Activated CD4-positive, alpha-beta T cell treated with anti-CD3 and anti-CD28 coated beads for 36 hours (primary cell): ENCODE results near the gene CLASP1. TPM values are rescaled to one million over a fixed set of nuclear protein-coding genes. Genes with fewer than 3 reads are reported as not detected.

Source experiments
- ATAC-seq: fragments of 200-7000 bp; cut with Tn5 transposase; one replicate; pipeline ENCODE4 v1.10.0; 2021; ENCODE audit warnings: mild to moderate bottlenecking, moderate library complexity
- CTCF ChIA-PET: fragments of 350-600 bp; sonication (Branson Sonifier 250); formaldehyde crosslinking; loops from one replicate; lab custom pipeline; 2021; ENCODE audit warnings: antibody characterized with exemption; lab: Charles Lee
- POLR2A ChIA-PET: fragments of 350-600 bp; sonication (Branson Sonifier 250); formaldehyde crosslinking; loops from one replicate; lab custom pipeline; 2021; ENCODE audit warnings: antibody characterized with exemption, inconsistent platforms; lab: Charles Lee
- DNase-seq: peaks from one replicate; pipeline ENCODE4 v3.0.0-alpha.2; 2020
- H3K27ac Mint-ChIP-seq: one replicate; pipeline ENCODE4 v1.8.0; 2021; ENCODE audit warnings: mixed read lengths
- H3K27me3 Mint-ChIP-seq: one replicate; pipeline ENCODE4 v1.8.0; 2021; ENCODE audit warnings: mixed read lengths
- H3K36me3 Mint-ChIP-seq: one replicate; pipeline ENCODE4 v1.8.0; 2021; ENCODE audit warnings: low read depth, mixed read lengths
- H3K4me1 Mint-ChIP-seq: one replicate; pipeline ENCODE4 v1.8.0; 2021; ENCODE audit warnings: mixed read lengths
- H3K4me3 Mint-ChIP-seq: one replicate; pipeline ENCODE4 v1.8.0; 2021; ENCODE audit warnings: mild to moderate bottlenecking, moderate library complexity, mixed read lengths
- H3K9me3 Mint-ChIP-seq: one replicate; pipeline ENCODE4 v1.8.0; 2021; ENCODE audit warnings: low read depth, mixed read lengths
- intact Hi-C, 2 experiments: fragments of 100-400 bp; cut with DNase I in 1 of 2; cut with micrococcal nuclease in 1 of 2; formaldehyde crosslinking; loops; one replicate each; pipeline versions ENCODE4 v1.14.2 to v1.15.1; 2022 to 2024; cut with DNase I, micrococcal nuclease
- total RNA-seq, 2 experiments: library from RNA; stranded (reverse); gene quantifications; one replicate each; pipeline ENCODE4 v1.2.3, GENCODE V29; 2021

CLASP1 gene
- total RNA-seq, 2 experiments from 2014 or later, result 56.8 to 75.6 TPM

DNA sequence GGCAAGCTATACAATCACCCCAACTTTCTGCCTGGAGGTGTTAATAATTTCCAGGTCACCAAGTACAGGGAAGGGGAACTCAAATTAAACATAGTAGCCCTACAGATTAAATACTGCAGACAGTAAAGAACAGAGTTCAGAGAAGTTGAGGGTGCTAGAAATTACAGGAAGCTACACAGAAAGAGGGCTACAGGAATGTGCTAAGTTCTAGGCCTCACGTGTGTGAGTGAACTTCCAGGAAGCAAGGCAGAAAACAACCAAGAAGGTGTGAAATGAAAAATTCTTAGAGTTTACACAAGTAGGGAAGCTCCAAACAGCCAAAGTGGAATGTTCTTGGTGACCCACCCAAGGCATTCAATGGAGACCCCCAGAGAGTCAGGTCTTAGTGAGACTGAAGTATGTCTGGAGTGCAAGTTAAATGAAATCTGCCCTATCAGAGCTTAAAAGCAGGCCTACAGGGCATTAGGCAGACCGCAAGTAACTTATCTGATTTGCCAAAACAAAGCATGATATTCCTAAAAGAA lies 176.7 kb downstream of the CLASP1 start:
- Mint-ChIP-seq H3K4me1 (peaks cover 22% of the 10 kb centered on the region), H3K36me3 (peaks cover 35% of the 10 kb centered on the region), H3K27me3 (no peaks in the 10 kb centered on the region), H3K9me3 (no peaks in the 10 kb centered on the region), H3K27ac (no peak overlapping the region), H3K4me3 (no peak overlapping the region)
- ATAC-seq, result no peak
- POLR2A ChIA-PET, result interaction anchor here (0.6 kb wide), 1 partner anchor 28 kb away, joined by 3 read pairs; no protein-coding TSS in a partner anchor
- intact Hi-C loops, result no loop called here
- DNase-seq, result no peak
- CTCF ChIA-PET, result interaction anchor here (0.8 kb wide), 1 partner anchor 17 kb away, joined by 3 read pairs; no protein-coding TSS in a partner anchor

DNA sequence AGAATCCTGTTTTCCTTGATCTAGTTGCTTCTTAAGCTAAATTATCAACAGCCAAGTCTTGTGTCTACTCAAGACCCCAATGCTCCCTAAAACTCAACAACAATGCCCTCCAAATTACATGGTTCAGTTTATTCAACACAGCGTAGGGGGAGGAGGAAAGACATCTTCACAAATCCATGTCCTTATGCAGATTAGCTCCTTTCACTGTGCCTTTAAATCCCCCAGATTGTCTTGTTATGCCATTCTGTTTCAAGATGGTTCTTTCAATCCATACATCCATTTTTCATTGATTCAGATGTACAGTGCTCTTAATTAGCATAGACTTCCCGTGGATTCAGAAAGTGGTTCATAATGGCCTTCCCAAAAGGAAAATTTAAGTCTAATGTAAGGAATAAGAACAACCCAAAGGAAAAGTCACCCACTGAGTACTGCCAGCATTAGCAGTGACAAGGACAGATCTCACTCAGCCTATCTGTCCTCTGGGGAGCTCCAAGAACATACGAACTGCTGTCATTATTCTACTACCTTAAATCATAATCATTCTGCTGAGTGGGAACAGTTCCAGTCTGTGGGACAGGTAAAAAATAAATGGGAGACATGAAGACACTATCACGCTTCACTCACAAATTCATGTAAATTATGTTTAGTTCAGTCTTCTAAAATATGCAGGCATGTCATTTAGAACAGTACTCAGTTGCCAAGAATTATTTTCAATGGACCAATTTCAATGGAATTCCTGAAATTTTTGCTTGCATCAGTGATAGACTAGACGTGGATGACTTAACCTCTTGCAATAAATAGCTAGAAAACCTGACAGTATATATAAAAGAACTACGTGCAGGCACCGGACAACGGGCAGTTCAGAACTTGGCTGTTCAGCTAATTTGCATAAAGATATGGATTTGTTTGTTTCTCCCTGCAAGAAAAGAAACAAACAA lies 177.5 kb downstream of the CLASP1 start:
- POLR2A ChIA-PET, result interaction anchor here (0.6 kb wide), 1 partner anchor 27 kb away, joined by 3 read pairs; no protein-coding TSS in a partner anchor

DNA sequence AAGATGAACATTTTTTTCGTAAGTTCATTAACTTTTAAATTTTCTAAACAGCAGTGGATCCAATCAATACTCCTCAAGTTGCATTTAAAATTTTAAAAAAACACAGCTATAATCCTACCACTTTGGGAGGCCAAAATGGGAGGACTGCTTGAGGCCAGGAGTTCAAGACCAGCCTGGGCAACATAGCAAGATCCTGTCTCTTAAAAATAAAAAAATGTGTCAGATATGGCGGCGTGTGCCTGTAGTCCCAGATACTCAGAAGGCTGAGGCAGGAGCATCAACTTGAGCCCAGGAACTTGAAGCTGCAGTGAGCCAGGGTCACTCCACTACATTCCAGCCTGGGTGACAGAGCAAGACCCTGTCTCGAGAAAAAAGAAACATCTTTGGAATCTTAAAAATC lies 178.3 kb downstream of the CLASP1 start:
- Mint-ChIP-seq H3K4me3 (no peak overlapping the region), H3K9me3 (no peaks in the 10 kb centered on the region), H3K27ac (no peak overlapping the region), H3K36me3 (peaks cover 43% of the 10 kb centered on the region), H3K4me1 (peaks cover 12% of the 10 kb centered on the region), H3K27me3 (no peaks in the 10 kb centered on the region)
- POLR2A ChIA-PET, result no interaction called here
- DNase-seq (no peak), ATAC-seq (no peak)
- intact Hi-C loops, result no loop called here
- CTCF ChIA-PET, result interaction anchor here (1.0 kb wide), 1 partner anchor 9 kb away, joined by 3 read pairs; no protein-coding TSS in a partner anchor

More for the DNA sequence above, 177.5 kb downstream of the CLASP1 start:
- H3K4me3 Mint-ChIP-seq, result no peak overlapping the region
- no peaks in the 10 kb centered on the region for H3K9me3 Mint-ChIP-seq
- no peaks in the 10 kb centered on the region for H3K27me3 Mint-ChIP-seq
- intact Hi-C loops, result no loop called here
- H3K36me3 Mint-ChIP-seq, result peaks cover 42% of the 10 kb centered on the region
- no peak overlapping the region for H3K27ac Mint-ChIP-seq
- CTCF ChIA-PET, result interaction anchor here (0.8 to 1.0 kb wide), 2 partner anchors 8 to 16 kb away, joined by 3 read pairs; no protein-coding TSS in a partner anchor
- no peak for DNase-seq
- H3K4me1 Mint-ChIP-seq, result peaks cover 19% of the 10 kb centered on the region
- ATAC-seq, result no peak

DNA sequence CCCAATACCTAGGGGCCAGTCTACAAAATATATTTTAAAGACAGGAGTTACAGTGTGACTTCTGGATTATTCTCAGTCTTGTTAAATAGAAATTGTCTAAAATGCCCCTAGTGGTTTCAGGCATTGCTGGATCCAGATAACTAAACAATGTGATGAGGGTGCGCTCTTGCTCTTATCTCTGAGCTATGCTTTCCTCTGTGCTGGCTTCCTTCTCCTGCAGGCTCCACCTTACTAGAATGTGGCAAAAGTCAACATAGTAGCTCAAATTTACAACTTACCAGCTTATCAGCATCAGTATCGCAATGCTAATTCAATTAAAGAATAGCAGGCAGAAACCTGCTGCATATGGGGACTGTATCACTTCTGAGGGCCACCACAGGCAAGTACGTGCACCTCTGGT lies 179.9 kb downstream of the CLASP1 start:
- ATAC-seq, result no peak
- ChIA-PET CTCF (interaction anchor here (1.2 kb wide), 1 partner anchor 16 kb away, joined by 5 read pairs; no protein-coding TSS in a partner anchor), POLR2A (no interaction called here)
- Mint-ChIP-seq H3K36me3 (peaks cover 48% of the 10 kb centered on the region), H3K27ac (no peak overlapping the region), H3K9me3 (no peaks in the 10 kb centered on the region), H3K4me3 (no peak overlapping the region), H3K4me1 (peaks cover 7% of the 10 kb centered on the region), H3K27me3 (no peaks in the 10 kb centered on the region)
- no peak for DNase-seq
- intact Hi-C loops, result no loop called here

DNA sequence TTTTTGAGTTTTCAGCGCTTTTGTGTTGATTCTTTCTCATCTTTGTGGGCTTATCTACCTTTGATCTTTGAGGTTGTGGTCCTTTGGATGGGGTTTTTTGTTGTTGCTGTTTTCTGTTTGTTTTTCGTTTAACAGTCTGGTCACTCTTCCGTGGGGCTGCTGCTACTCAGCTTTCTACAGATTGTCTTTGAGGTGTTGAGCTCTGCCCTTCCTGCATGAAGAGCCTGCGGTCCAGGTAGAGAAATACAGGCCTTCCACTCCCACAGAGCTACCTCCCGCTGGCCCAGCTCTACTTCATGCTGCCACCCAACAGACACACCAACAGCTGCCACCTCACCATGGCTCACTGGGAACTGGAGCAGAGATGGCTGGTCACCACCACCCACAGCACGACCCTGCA lies 180.3 kb downstream of the CLASP1 start:
- H3K4me3 Mint-ChIP-seq, result no peak overlapping the region
- DNase-seq (no peak), ATAC-seq (no peak)
- POLR2A ChIA-PET, result no interaction called here
- no peaks in the 10 kb centered on the region for H3K9me3 Mint-ChIP-seq
- intact Hi-C loops, result no loop called here
- no peaks in the 10 kb centered on the region for H3K27me3 Mint-ChIP-seq
- peaks cover 48% of the 10 kb centered on the region for H3K36me3 Mint-ChIP-seq
- peaks cover 7% of the 10 kb centered on the region for H3K4me1 Mint-ChIP-seq
- H3K27ac Mint-ChIP-seq, result no peak overlapping the region
- CTCF ChIA-PET, result interaction anchor here (1.2 kb wide), 1 partner anchor 15 kb away, joined by 5 read pairs; no protein-coding TSS in a partner anchor

DNA sequence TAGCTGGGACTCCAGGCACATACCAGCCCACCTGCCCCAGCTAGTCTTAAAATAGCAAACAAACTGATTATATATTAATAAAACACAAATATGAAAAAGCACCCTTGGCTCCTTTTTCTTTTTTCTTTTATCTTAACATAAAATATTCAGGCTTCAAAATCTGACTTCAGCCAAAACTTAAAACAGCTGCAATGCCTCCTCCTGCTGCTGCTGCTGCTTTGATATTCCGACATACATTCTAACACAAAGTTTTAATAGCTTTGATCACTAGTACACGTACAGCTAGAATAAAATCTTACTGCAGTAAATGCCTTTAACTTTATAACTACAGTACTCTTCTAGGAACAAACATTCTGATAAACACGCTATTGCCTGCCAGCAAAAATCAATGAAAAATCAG lies 190.0 kb downstream of the CLASP1 start:
- CTCF ChIA-PET, result interaction anchor here (0.6 to 1.5 kb wide), 4 partner anchors 10 to 284 kb away, joined by 3 to 5 read pairs (median 4); no protein-coding TSS in a partner anchor
- intact Hi-C loops, result no loop called here
- Mint-ChIP-seq H3K9me3 (no peaks in the 10 kb centered on the region), H3K27ac (no peak overlapping the region), H3K4me1 (no peaks in the 10 kb centered on the region), H3K36me3 (peaks cover 31% of the 10 kb centered on the region), H3K4me3 (no peak overlapping the region), H3K27me3 (no peaks in the 10 kb centered on the region)
- DNase-seq, result no peak
- no peak for ATAC-seq
- POLR2A ChIA-PET, result interaction anchor here (0.6 kb wide), 1 partner anchor 31 kb away, joined by 3 read pairs; no protein-coding TSS in a partner anchor

DNA sequence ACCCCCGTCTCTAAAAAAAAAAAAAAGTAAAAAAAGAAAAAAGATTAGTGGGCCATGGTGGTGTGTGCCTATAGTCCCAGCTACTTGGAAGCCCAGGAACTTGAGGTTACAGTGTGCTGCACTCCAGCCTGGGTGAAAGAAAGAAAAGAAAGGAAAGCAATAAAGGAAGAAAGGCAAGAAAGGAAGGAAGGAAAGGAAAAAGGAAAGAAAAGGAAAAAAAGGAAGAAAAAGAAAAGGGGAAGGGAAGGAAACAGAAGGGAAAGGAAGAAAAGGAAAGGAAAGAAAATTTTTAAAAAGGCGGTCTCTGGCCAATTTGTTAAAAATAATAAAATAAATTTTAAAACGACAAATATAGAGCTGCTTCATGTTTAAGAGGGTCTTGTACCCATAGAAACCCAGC lies 192.9 kb downstream of the CLASP1 start:
- ChIA-PET POLR2A (no interaction called here), CTCF (interaction anchor here (1.1 kb wide), 1 partner anchor 16 kb away, joined by 3 read pairs; no protein-coding TSS in a partner anchor)
- Mint-ChIP-seq H3K4me1 (no peaks in the 10 kb centered on the region), H3K27ac (no peak overlapping the region), H3K9me3 (no peaks in the 10 kb centered on the region), H3K4me3 (no peak overlapping the region), H3K27me3 (no peaks in the 10 kb centered on the region), H3K36me3 (peaks cover 29% of the 10 kb centered on the region)
- no peak for ATAC-seq
- intact Hi-C loops, result no loop called here
- no peak for DNase-seq

DNA sequence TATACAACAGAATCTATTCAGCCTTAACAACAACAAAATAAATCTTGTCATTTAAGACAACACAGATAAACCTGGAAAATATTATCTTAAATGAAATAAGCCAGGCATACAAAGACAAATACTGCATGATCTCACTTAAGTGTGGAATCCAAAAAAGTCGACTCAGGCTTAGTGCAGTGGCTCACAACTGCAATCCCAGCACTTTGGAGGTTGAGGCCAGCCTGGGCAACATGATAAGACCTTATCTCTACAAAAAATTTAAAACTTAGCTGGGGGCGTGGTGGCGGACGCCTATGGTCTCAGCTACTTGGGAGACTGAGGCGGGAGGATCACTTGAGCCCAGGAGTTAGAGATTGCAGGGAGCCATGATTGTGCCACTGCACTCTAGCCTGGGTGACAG lies 193.8 kb downstream of the CLASP1 start:
- ChIA-PET POLR2A (no interaction called here), CTCF (interaction anchor here (1.1 kb wide), 1 partner anchor 17 kb away, joined by 3 read pairs; no protein-coding TSS in a partner anchor)
- no peak overlapping the region for H3K4me3 Mint-ChIP-seq
- H3K36me3 Mint-ChIP-seq, result peaks cover 34% of the 10 kb centered on the region
- H3K9me3 Mint-ChIP-seq, result no peaks in the 10 kb centered on the region
- H3K4me1 Mint-ChIP-seq, result no peaks in the 10 kb centered on the region
- no peak for DNase-seq
- no peak for ATAC-seq
- H3K27me3 Mint-ChIP-seq, result no peaks in the 10 kb centered on the region
- no peak overlapping the region for H3K27ac Mint-ChIP-seq
- intact Hi-C loops, result no loop called here

DNA sequence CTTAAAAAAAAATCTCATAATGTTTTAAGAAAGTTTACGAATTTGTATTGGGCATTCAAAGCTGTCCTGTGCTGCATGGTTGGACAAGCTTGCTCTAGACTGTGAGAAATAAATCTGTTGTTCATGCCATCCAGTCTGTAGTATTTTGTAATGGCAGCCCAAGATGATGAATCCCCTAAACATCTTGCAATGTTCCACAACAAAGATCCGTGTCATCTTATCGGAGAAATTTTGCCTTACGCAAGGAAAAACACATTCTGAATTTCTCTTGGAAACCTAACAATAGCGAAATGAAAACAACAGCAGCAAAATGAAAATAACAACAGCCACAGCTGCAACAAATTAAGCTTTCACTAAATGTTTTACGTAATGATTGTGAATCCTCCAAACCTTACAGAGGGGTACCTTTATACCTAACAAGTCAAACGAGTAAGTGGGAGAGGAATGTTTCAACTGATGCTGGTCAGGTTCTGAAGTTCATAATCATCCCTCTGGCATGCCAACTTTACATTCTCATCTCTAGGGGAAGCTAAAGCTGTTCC lies 194.6 kb downstream of the CLASP1 start:
- H3K4me3 Mint-ChIP-seq, result no peak overlapping the region
- no peaks in the 10 kb centered on the region for H3K4me1 Mint-ChIP-seq
- DNase-seq, result no peak
- intact Hi-C loops, result no loop called here
- ChIA-PET POLR2A (no interaction called here), CTCF (no interaction called here)
- peaks cover 36% of the 10 kb centered on the region for H3K36me3 Mint-ChIP-seq
- no peak for ATAC-seq
- no peak overlapping the region for H3K27ac Mint-ChIP-seq
- no peaks in the 10 kb centered on the region for H3K9me3 Mint-ChIP-seq
- H3K27me3 Mint-ChIP-seq, result no peaks in the 10 kb centered on the region

DNA sequence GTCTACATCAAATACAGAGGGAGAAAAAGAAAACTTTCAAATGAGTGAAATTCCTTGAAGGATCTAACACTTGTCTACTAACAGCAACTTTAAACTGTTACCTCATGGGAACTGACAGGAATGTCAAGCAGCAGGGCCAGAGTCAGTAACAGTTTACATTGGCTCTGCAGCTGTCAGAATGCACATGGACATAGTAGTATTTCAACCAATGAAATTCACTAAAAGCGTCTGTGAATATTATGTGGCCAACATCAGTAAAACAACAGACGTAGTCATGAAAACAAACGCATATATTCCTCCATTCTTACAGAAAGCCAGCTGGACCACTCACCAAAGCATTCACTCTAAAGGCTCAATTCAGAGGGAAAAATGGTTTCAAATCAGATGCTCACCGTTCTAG lies 197.9 kb downstream of the CLASP1 start:
- H3K36me3 Mint-ChIP-seq, result peaks cover 59% of the 10 kb centered on the region
- H3K27me3 Mint-ChIP-seq, result no peaks in the 10 kb centered on the region
- H3K4me3 Mint-ChIP-seq, result no peak overlapping the region
- ChIA-PET CTCF (no interaction called here), POLR2A (no interaction called here)
- no peak overlapping the region for H3K27ac Mint-ChIP-seq
- H3K9me3 Mint-ChIP-seq, result no peaks in the 10 kb centered on the region
- DNase-seq (no peak), ATAC-seq (no peak)
- intact Hi-C loops, result loop anchor here in 1 of 2 experiments (2.0 kb wide), 1 partner anchor 59 kb away; no protein-coding TSS in a partner anchor
- H3K4me1 Mint-ChIP-seq, result no peaks in the 10 kb centered on the region

DNA sequence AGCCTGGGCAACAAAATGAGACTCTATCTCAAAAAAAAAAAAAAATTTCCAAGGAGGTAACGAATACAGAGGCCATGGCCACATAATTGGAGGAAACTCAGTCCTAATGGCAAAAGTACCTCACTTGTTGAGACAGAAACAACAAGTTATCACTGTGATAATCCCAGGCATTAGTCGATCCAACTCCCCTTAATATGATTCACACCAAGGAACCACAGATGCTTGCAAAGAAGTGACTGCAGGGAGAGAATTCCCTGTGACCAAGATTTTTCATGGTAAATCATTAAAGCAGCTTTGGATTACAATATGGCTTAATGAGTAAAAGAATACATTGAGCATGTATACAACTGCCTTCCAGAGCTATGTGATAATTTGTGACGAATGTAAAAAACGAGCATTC lies 199.0 kb downstream of the CLASP1 start:
- ATAC-seq (no peak), DNase-seq (no peak)
- POLR2A ChIA-PET, result no interaction called here
- Mint-ChIP-seq H3K27ac (no peak overlapping the region), H3K27me3 (no peaks in the 10 kb centered on the region), H3K4me1 (no peaks in the 10 kb centered on the region), H3K9me3 (no peaks in the 10 kb centered on the region), H3K4me3 (no peak overlapping the region), H3K36me3 (peaks cover 58% of the 10 kb centered on the region)
- intact Hi-C loops, result loop anchor here in 1 of 2 experiments (2.0 kb wide), 1 partner anchor 60 kb away; no protein-coding TSS in a partner anchor
- CTCF ChIA-PET, result no interaction called here
